OCI-LY3 (cell line): ENCODE results near the gene ACMSD.

Source experiments
- H2AFZ ChIP-seq: fragments of 200-600, 300-600 bp; shearing (Covaris generic); 2 replicates; pipeline ENCODE4 v1.6.0; 2014; ENCODE audit warnings: antibody characterized with exemption, low read depth, low read length
- H3K27ac ChIP-seq: fragments of 200-600, 300-600 bp; sonication (generic); 2 replicates; pipeline ENCODE4 v1.5.1; 2014; ENCODE audit warnings: mild to moderate bottlenecking, low read length, moderate library complexity, mixed read lengths
- H3K27me3 ChIP-seq: fragments of 200-600, 300-600 bp; sonication (generic); 2 replicates; pipeline ENCODE4 v1.6.1; 2014; ENCODE audit warnings: low read depth, low read length, mixed read lengths
- H3K36me3 ChIP-seq: fragments of 200-600, 300-600 bp; sonication (generic); replicated peaks from 2 replicates; pipeline ENCODE3; 2014; ENCODE audit warnings: low read depth, low read length, mixed read lengths
- H3K4me1 ChIP-seq: fragments of 300-600, 200-600 bp; sonication (generic); 2 replicates; pipeline ENCODE4 v1.6.1; 2014; ENCODE audit warnings: low read length, mixed read lengths
- H3K4me2 ChIP-seq: fragments of 200-600, 300-600 bp; sonication (generic); 2 replicates; pipeline ENCODE4 v1.6.1; 2014; ENCODE audit warnings: low read length, mixed read lengths
- H3K4me3 ChIP-seq: fragments of 300-600, 200-600 bp; sonication (generic); 2 replicates; pipeline ENCODE4 v1.5.1; 2014; ENCODE audit warnings: antibody characterized with exemption, mild to moderate bottlenecking, low read length, moderate library complexity
- H3K79me2 ChIP-seq: fragments of 300-600, 200-600 bp; shearing (Covaris generic); 2 replicates; pipeline ENCODE4 v1.6.1; 2014; ENCODE audit warnings: mild to moderate bottlenecking, low read length, mixed read lengths
- H3K9ac ChIP-seq: fragments of 300-600, 200-600 bp; shearing (Covaris generic); 2 replicates; pipeline ENCODE4 v1.6.0; 2014; ENCODE audit warnings: mild to moderate bottlenecking, low read length, moderate library complexity
- H3K9me3 ChIP-seq: fragments of 200-600, 300-600 bp; shearing (Covaris generic); 2 replicates; pipeline ENCODE4 v1.6.1; 2014; ENCODE audit warnings: low read length, mixed read lengths; ENCODE audit not compliant: insufficient read depth
- H4K20me1 ChIP-seq: fragments of 200-600, 300-600 bp; sonication (generic); 2 replicates; pipeline ENCODE4 v1.6.1; 2016; ENCODE audit warnings: low read length, mixed read lengths; ENCODE audit not compliant: insufficient read depth
- EZH2phosphoT487 ChIP-seq: fragments of 200-600 bp; shearing (Covaris generic); IDR thresholded peaks from 2 replicates; pipeline ENCODE4 v1.6.1; 2018; ENCODE audit warnings: antibody characterized with exemption, mixed run types, low read depth
- TF ChIP-seq, protein P1 (sequence below): fragments of 200-600, 300-600 bp; sonication (generic); IDR thresholded peaks from 2 replicates; pipeline ENCODE4 v1.5.1; 2014; ENCODE audit warnings: antibody characterized with exemption, low read length, low read depth

The ACMSD gene

GRCh38 chr2:134861173-134861572, 22.8 kb downstream of the ACMSD start:
- TF ChIP-seq EZH2phosphoT487, result no peak
- TF ChIP-seq, protein P1, sequence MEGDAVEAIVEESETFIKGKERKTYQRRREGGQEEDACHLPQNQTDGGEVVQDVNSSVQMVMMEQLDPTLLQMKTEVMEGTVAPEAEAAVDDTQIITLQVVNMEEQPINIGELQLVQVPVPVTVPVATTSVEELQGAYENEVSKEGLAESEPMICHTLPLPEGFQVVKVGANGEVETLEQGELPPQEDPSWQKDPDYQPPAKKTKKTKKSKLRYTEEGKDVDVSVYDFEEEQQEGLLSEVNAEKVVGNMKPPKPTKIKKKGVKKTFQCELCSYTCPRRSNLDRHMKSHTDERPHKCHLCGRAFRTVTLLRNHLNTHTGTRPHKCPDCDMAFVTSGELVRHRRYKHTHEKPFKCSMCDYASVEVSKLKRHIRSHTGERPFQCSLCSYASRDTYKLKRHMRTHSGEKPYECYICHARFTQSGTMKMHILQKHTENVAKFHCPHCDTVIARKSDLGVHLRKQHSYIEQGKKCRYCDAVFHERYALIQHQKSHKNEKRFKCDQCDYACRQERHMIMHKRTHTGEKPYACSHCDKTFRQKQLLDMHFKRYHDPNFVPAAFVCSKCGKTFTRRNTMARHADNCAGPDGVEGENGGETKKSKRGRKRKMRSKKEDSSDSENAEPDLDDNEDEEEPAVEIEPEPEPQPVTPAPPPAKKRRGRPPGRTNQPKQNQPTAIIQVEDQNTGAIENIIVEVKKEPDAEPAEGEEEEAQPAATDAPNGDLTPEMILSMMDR, result no peak
- no peak overlapping the region for H2AFZ ChIP-seq
- no peaks in the 10 kb centered on the region for H3K79me2 ChIP-seq
- H3K36me3 ChIP-seq, result no peaks in the 10 kb centered on the region
- H3K27me3 ChIP-seq, result no peaks in the 10 kb centered on the region
- H3K27ac ChIP-seq, result no peak overlapping the region
- no peak overlapping the region for H3K4me2 ChIP-seq
- H3K4me3 ChIP-seq, result no peak overlapping the region
- no peaks in the 10 kb centered on the region for H3K9me3 ChIP-seq
- H4K20me1 ChIP-seq, result no peaks in the 10 kb centered on the region
- no peaks in the 10 kb centered on the region for H3K4me1 ChIP-seq
- H3K9ac ChIP-seq, result no peak overlapping the region

- Histone ChIP-seq H2AFZ (no peak overlapping the region), H3K27ac (no peak overlapping the region), H3K4me3 (no peak overlapping the region), H3K27me3 (no peaks in the 10 kb centered on the region), H3K9ac (no peak overlapping the region), H3K79me2 (no peaks in the 10 kb centered on the region), H3K9me3 (no peaks in the 10 kb centered on the region), H3K4me1 (no peaks in the 10 kb centered on the region), H4K20me1 (no peaks in the 10 kb centered on the region), H3K4me2 (no peak overlapping the region), H3K36me3 (no peaks in the 10 kb centered on the region)
- TF ChIP-seq EZH2phosphoT487, result no peak
- TF ChIP-seq, protein P1, result no peak
These were observed 23.7 kb downstream of the ACMSD start for GRCh38 chr2:134862069-134862468.

GRCh38 chr2:134862674-134863073, 24.3 kb downstream of the ACMSD start:
- H3K4me1 ChIP-seq, result no peaks in the 10 kb centered on the region
- no peak overlapping the region for H3K4me2 ChIP-seq
- H3K4me3 ChIP-seq, result no peak overlapping the region
- H2AFZ ChIP-seq, result no peak overlapping the region
- H4K20me1 ChIP-seq, result no peaks in the 10 kb centered on the region
- no peaks in the 10 kb centered on the region for H3K27me3 ChIP-seq
- no peaks in the 10 kb centered on the region for H3K9me3 ChIP-seq
- TF ChIP-seq, protein P1, result no peak
- TF ChIP-seq EZH2phosphoT487, result no peak
- H3K9ac ChIP-seq, result no peak overlapping the region
- no peaks in the 10 kb centered on the region for H3K36me3 ChIP-seq
- no peaks in the 10 kb centered on the region for H3K79me2 ChIP-seq
- H3K27ac ChIP-seq, result no peak overlapping the region

DNA sequence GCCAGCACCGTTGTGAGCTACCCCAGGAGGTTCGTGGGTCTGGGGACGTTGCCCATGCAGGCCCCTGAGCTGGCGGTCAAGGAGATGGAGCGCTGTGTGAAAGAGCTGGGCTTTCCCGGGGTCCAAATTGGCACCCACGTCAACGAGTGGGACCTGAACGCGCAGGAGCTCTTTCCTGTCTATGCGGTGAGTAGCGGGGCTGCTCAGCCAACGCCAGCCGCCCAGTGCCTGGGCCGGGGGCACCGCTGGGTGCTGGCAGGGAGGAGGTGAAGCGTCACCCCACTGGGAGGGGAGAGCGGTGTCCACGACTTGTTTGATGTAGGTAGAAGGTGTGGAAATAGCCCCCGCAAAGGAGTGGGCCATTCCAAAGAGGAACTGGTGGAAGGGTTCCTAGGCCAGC, 25.0 kb downstream of the ACMSD start:
- Histone ChIP-seq H3K27ac (no peak overlapping the region), H3K79me2 (no peaks in the 10 kb centered on the region), H4K20me1 (no peaks in the 10 kb centered on the region), H3K9me3 (no peaks in the 10 kb centered on the region), H3K9ac (no peak overlapping the region), H3K27me3 (no peaks in the 10 kb centered on the region), H3K36me3 (no peaks in the 10 kb centered on the region), H2AFZ (no peak overlapping the region), H3K4me2 (no peak overlapping the region), H3K4me3 (no peak overlapping the region), H3K4me1 (no peaks in the 10 kb centered on the region)
- TF ChIP-seq, protein P1, result no peak
